GM23248 (cell line): Measurements from ENCODE around the gene TMEM183A. TPM values are rescaled to one million over a fixed set of nuclear protein-coding genes. Genes with fewer than 3 reads are reported as not detected.

ENCODE experiments used
- DNase-seq: peaks from one replicate; pipeline ENCODE4 v3.0.0-alpha.2; 2015
- H2AFZ ChIP-seq: fragments of 200-600 bp; sonication (generic); 2 replicates; pipeline ENCODE4 v1.6.1; 2016; ENCODE audit warnings: antibody characterized with exemption
- H3F3A ChIP-seq: fragments of 200-600 bp; sonication (generic); 2 replicates; pipeline ENCODE4 v1.6.1; 2016; ENCODE audit warnings: mild to moderate bottlenecking, antibody characterized with exemption, mixed run types; ENCODE audit not compliant: insufficient read depth
- H3K27ac ChIP-seq: fragments of 200-600 bp; sonication (generic); 2 replicates; pipeline ENCODE4 v1.5.1; 2016; ENCODE audit warnings: mild to moderate bottlenecking
- H3K27me3 ChIP-seq: fragments of 200-600 bp; sonication (generic); replicated peaks from 2 replicates; pipeline ENCODE4 v1.6.1; 2016; ENCODE audit warnings: mild to moderate bottlenecking; ENCODE audit not compliant: insufficient read depth
- H3K36me3 ChIP-seq: fragments of 200-600 bp; sonication (generic); 2 replicates; pipeline ENCODE4 v1.6.1; 2016; ENCODE audit warnings: low read depth, mild to moderate bottlenecking
- H3K4me1 ChIP-seq: fragments of 200-600 bp; sonication (generic); 2 replicates; pipeline ENCODE4 v1.6.1; 2016; ENCODE audit warnings: mild to moderate bottlenecking; ENCODE audit not compliant: insufficient read depth
- H3K4me2 ChIP-seq: fragments of 200-600 bp; sonication (generic); one replicate; pipeline ENCODE4 v1.6.1; 2016; ENCODE audit warnings: mild to moderate bottlenecking; ENCODE audit not compliant: unreplicated experiment
- H3K4me3 ChIP-seq: fragments of 200-600 bp; sonication (generic); 2 replicates; pipeline ENCODE4 v1.5.1; 2016; ENCODE audit warnings: mild to moderate bottlenecking
- H3K79me2 ChIP-seq: fragments of 200-600 bp; sonication (generic); 2 replicates; pipeline ENCODE4 v1.6.1; 2016; ENCODE audit warnings: mild to moderate bottlenecking; ENCODE audit not compliant: insufficient read depth
- H3K9ac ChIP-seq: fragments of 200-600 bp; sonication (generic); 2 replicates; pipeline ENCODE4 v1.6.1; 2016; ENCODE audit warnings: mild to moderate bottlenecking
- H3K9me2 ChIP-seq: fragments of 200-600 bp; sonication (generic); 2 replicates; pipeline ENCODE4 v1.6.1; 2016; ENCODE audit warnings: mixed run types, mild to moderate bottlenecking, moderate library complexity; ENCODE audit not compliant: insufficient read depth
- H3K9me3 ChIP-seq: fragments of 200-600 bp; sonication (generic); one replicate; pipeline ENCODE4 v1.6.1; 2017; ENCODE audit warnings: low read depth
- H4K20me1 ChIP-seq: fragments of 200-600 bp; sonication (generic); 2 replicates; pipeline ENCODE4 v1.6.0; 2016; ENCODE audit not compliant: insufficient read depth
- EZH2 ChIP-seq: fragments of 200-600 bp; sonication (generic); IDR thresholded peaks from 2 replicates; pipeline ENCODE4 v1.6.1; 2018; ENCODE audit warnings: antibody characterized with exemption, mild to moderate bottlenecking; ENCODE audit not compliant: insufficient read depth, poor library complexity, severe bottlenecking
- EZH2phosphoT487 ChIP-seq: fragments of 200-600 bp; sonication (generic); IDR thresholded peaks from 2 replicates; pipeline ENCODE4 v1.6.1; 2018; ENCODE audit warnings: antibody characterized with exemption, moderate library complexity, mild to moderate bottlenecking, low read depth; ENCODE audit not compliant: insufficient read depth
- WGBS, 2 experiments: methylation state at CpG; one replicate each; pipeline ENCODE4 v1.1.6; 2015 to 2017; ENCODE audit warnings: low lambda C conversion rate in 2 of 2, low coverage in 1 of 2; ENCODE audit errors: missing lambda C conversion rate in 2 of 2; 5-methylcytosine and 5-hydroxymethylcytosine counted together
- in situ Hi-C: fragments of 300-500 bp; cut with MboI; formaldehyde crosslinking; loops from 2 replicates; pipeline ENCODE4 v1.15.0; 2020
- polyA plus RNA-seq: library from polyadenylated mRNA; unstranded; fragments of >200 nt; fragmentation: Nextera tagmentation; extraction: Ambion mirVana; gene quantifications from 2 replicates; pipeline ENCODE4 v1.2.1, GENCODE V29; 2016
- total RNA-seq: library from RNA; depleted of rRNA; stranded (reverse); fragments of >200 nt; shearing (Covaris generic); gene quantifications from 2 replicates; pipeline ENCODE4 v1.2.3, GENCODE V29; 2014

The TMEM183A gene
- total and polyA plus RNA-seq, 2 experiments from 2014 or later, result 57.3 to 92.7 TPM

GRCh38 chr1:203050826-203051225, 43.7 kb downstream of the TMEM183A start:
- no peaks in the 10 kb centered on the region for H3K79me2 ChIP-seq
- H3K4me1 ChIP-seq, result peaks cover 18% of the 10 kb centered on the region
- H3K36me3 ChIP-seq, result no peaks in the 10 kb centered on the region; the same call in 1 of the 2 replicates
- H4K20me1 ChIP-seq, result no peaks in the 10 kb centered on the region
- no peak for TF ChIP-seq EZH2
- TF ChIP-seq EZH2phosphoT487, result no peak
- H3K27me3 ChIP-seq, result no peaks in the 10 kb centered on the region
- peaks cover 11% of the 10 kb centered on the region for H3F3A ChIP-seq
- no peak overlapping the region for H3K4me2 ChIP-seq
- no peak overlapping the region for H3K27ac ChIP-seq
- H3K4me3 ChIP-seq, result no peak overlapping the region
- DNase-seq, result no peak
- no peaks in the 10 kb centered on the region for H3K9me3 ChIP-seq
- in situ Hi-C loops, result no loop called here
- no peak overlapping the region for H3K9ac ChIP-seq
- H2AFZ ChIP-seq, result no peak overlapping the region
- no peaks in the 10 kb centered on the region for H3K9me2 ChIP-seq
- 89 to 92% methylated on average over 4 of the region's 4 CpGs for WGBS, 2 experiments

GRCh38 chr1:203051841-203052324, 44.7 kb downstream of the TMEM183A start:
- Histone ChIP-seq H3K27me3 (no peaks in the 10 kb centered on the region), H3K36me3 (no peaks in the 10 kb centered on the region; the same call in 1 of the 2 replicates), H4K20me1 (no peaks in the 10 kb centered on the region), H3K4me1 (peaks cover 10% of the 10 kb centered on the region), H3K4me3 (no peak overlapping the region), H3K79me2 (no peaks in the 10 kb centered on the region), H3K9me2 (no peaks in the 10 kb centered on the region), H3K4me2 (no peak overlapping the region), H3K9me3 (no peaks in the 10 kb centered on the region), H3K27ac (no peak overlapping the region), H3F3A (peaks cover 8% of the 10 kb centered on the region), H2AFZ (no peak overlapping the region), H3K9ac (no peak overlapping the region)
- no peak for DNase-seq
- in situ Hi-C loops, result no loop called here
- no peak for TF ChIP-seq EZH2phosphoT487
- no peak for TF ChIP-seq EZH2
- WGBS, 2 experiments, result 77 to 82% methylated on average over 17 to 20 of the region's 20 CpGs

GRCh38 chr1:203052601-203053000, 45.4 kb downstream of the TMEM183A start:
- Histone ChIP-seq H2AFZ (no peak overlapping the region), H3K79me2 (no peaks in the 10 kb centered on the region), H3K27me3 (no peaks in the 10 kb centered on the region), H3K9ac (no peak overlapping the region), H3K27ac (no peak overlapping the region), H3K36me3 (no peaks in the 10 kb centered on the region; the same call in 1 of the 2 replicates), H4K20me1 (no peaks in the 10 kb centered on the region), H3F3A (peaks cover 14% of the 10 kb centered on the region), H3K9me3 (no peaks in the 10 kb centered on the region), H3K4me3 (no peak overlapping the region), H3K4me1 (peaks cover 5% of the 10 kb centered on the region), H3K9me2 (no peaks in the 10 kb centered on the region), H3K4me2 (no peak overlapping the region)
- no peak for DNase-seq
- 95 to 97% methylated on average over 3 of the region's 3 CpGs for WGBS, 2 experiments
- in situ Hi-C loops, result no loop called here
- TF ChIP-seq EZH2phosphoT487, result no peak
- no peak for TF ChIP-seq EZH2

GRCh38 chr1:203054184-203054583, 47.0 kb downstream of the TMEM183A start:
- 83 to 88% methylated on average over 1 of the region's 1 CpG for WGBS, 2 experiments
- H3K27me3 ChIP-seq, result no peaks in the 10 kb centered on the region
- peaks cover 26% of the 10 kb centered on the region for H3F3A ChIP-seq
- no peaks in the 10 kb centered on the region for H3K9me2 ChIP-seq
- H3K4me3 ChIP-seq, result no peak overlapping the region
- no peaks in the 10 kb centered on the region for H3K79me2 ChIP-seq
- peaks cover 17% of the 10 kb centered on the region for H3K4me1 ChIP-seq
- in situ Hi-C loops, result no loop called here
- no peak overlapping the region for H2AFZ ChIP-seq
- H3K36me3 ChIP-seq, result no peaks in the 10 kb centered on the region; the same call in 1 of the 2 replicates
- no peak overlapping the region for H3K4me2 ChIP-seq
- H3K9ac ChIP-seq, result no peak overlapping the region
- no peak for TF ChIP-seq EZH2phosphoT487
- H4K20me1 ChIP-seq, result no peaks in the 10 kb centered on the region
- DNase-seq, result no peak
- no peaks in the 10 kb centered on the region for H3K9me3 ChIP-seq
- no peak overlapping the region for H3K27ac ChIP-seq

- H3K27me3 ChIP-seq, result no peaks in the 10 kb centered on the region
- no peaks in the 10 kb centered on the region for H3K9me3 ChIP-seq
- no peak for DNase-seq
- no peaks in the 10 kb centered on the region; the same call in 1 of the 2 replicates for H3K36me3 ChIP-seq
- no peak overlapping the region for H3K27ac ChIP-seq
- in situ Hi-C loops, result no loop called here
- H3K9me2 ChIP-seq, result no peaks in the 10 kb centered on the region
- H3K79me2 ChIP-seq, result no peaks in the 10 kb centered on the region
- peaks cover 17% of the 10 kb centered on the region for H3K4me1 ChIP-seq
- 88 to 92% methylated on average over 5 of the region's 5 CpGs for WGBS, 2 experiments
- no peak overlapping the region for H3K4me3 ChIP-seq
- peaks cover 26% of the 10 kb centered on the region for H3F3A ChIP-seq
- no peak for TF ChIP-seq EZH2phosphoT487
- no peak for TF ChIP-seq EZH2
- no peak overlapping the region for H2AFZ ChIP-seq
- H4K20me1 ChIP-seq, result no peaks in the 10 kb centered on the region
- no peak overlapping the region for H3K9ac ChIP-seq
- no peak overlapping the region for H3K4me2 ChIP-seq
These were observed 47.5 kb downstream of the TMEM183A start for GRCh38 chr1:203054642-203055041.
